Urinary bladder (tissue), 4 donors: Measurements from ENCODE around the gene HPS1. TPM values are rescaled to one million over a fixed set of nuclear protein-coding genes. Genes with fewer than 3 reads are reported as not detected.
"Not testable (repeated sequence)": the region's sequence is repeated elsewhere in the genome, so short reads cannot be mapped to it uniquely, and the experiment has no call there.

Experiments
- DNase-seq: peaks from one replicate; pipeline ENCODE4 v3.0.0-alpha.2; 2015; ENCODE audit errors: extremely low spot score
- H3K27ac ChIP-seq: one replicate; pipeline ENCODE4 v1.5.1; 2013; ENCODE audit warnings: low read depth, mild to moderate bottlenecking, moderate library complexity
- H3K36me3 ChIP-seq: one replicate; pipeline ENCODE4 v1.6.1; 2013; ENCODE audit warnings: mild to moderate bottlenecking, moderate library complexity; ENCODE audit not compliant: insufficient read depth
- H3K4me1 ChIP-seq: one replicate; pipeline ENCODE4 v1.6.1; 2013; ENCODE audit warnings: mild to moderate bottlenecking, moderate library complexity; ENCODE audit not compliant: insufficient read depth
- H3K4me3 ChIP-seq: one replicate; pipeline ENCODE4 v1.5.1; 2013; ENCODE audit warnings: low read depth, low read length
- WGBS: extraction: QIAGEN DNeasy Blood & Tissue Kit; methylation state at CpG from one replicate; pipeline ENCODE4 v1.1.7; 2013; 5-methylcytosine and 5-hydroxymethylcytosine counted together
- polyA plus RNA-seq: library from polyadenylated mRNA; stranded (reverse); fragments of 200-250 nt; gene quantifications from one replicate; pipeline ENCODE4 v1.2.3, GENCODE V29; 2013
- total RNA-seq: library from RNA; depleted of rRNA; stranded (reverse); fragments of >200 nt; gene quantifications from one replicate; pipeline ENCODE4 v1.2.3, GENCODE V29; 2014
- donor health status: healthy with polysubstance abuse.
- donor health status: healthy.

The HPS1 gene
- total and polyA plus RNA-seq, 2 donors, result 14.6 to 54.6 TPM

DNA sequence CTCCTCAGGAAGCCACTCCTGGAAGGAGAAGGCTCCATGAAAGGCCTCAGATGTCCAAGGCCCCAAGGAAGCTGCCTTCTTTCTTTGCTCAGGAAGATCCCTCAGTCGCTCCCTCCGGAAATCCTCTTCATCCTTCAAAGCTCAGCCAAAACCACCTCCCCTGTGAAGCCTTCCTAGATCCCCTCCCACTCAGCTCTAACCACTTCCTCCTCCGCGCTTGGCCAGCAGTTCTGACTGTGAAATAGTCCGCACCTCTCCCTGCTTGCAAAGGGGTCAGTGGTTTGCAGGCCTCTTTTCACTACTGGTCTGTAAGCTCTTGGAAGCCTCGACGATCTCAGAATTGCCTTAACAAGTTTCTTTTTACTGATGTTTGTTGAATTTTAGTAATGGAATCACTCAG is 55.7 kb downstream of the HPS1 start:
- Histone ChIP-seq H3K27ac (no peak overlapping the region), H3K4me3 (no peak overlapping the region), H3K4me1 (no peaks in the 10 kb centered on the region), H3K36me3 (no peaks in the 10 kb centered on the region)
- 72% methylated on average over 7 of the region's 7 CpGs for WGBS
- no peak for DNase-seq

DNA sequence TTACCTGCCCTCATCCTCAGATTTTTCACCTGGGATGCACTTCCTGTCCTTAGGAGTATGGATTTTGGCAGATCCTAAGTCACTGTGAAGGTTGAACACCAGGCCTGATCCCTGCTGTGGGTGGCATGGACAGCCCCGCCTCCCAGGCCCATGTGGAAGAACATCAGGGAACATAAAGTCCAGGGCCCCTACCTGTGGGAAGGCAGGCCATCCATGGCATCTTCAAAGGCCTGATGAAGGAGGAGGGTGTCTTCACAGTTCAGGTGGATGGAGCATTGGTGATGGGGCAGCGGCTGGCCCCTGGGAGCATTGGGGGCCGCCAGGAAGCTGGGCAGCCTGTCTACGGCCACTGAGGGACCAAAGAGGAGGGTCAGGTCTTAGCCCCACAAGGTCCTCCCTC is 56.3 kb downstream of the HPS1 start:
- WGBS, result 99% methylated on average over 4 of the region's 4 CpGs
- no peaks in the 10 kb centered on the region for H3K36me3 ChIP-seq
- H3K27ac ChIP-seq, result no peak overlapping the region
- no peaks in the 10 kb centered on the region for H3K4me1 ChIP-seq
- DNase-seq, result no peak
- H3K4me3 ChIP-seq, result no peak overlapping the region

DNA sequence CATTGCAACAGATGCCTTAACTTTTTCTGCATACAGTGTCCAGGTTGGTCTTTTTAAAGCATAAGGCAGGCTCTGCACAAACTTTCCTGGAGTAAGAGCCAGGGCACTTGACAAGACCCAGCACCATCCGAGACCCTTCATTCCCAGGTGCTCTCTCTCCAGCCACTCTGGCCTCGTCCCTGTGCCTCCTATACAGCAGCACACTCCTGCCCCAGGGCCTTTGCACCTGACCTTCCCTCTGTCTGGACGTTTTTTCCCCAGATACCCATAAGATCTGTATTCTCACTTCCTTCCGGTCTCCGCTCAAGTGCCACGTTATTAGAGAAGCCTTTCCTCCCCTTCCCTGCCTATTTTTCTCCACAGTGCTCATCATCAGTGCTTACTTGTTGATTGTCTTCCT is 57.3 kb downstream of the HPS1 start:
- Histone ChIP-seq H3K4me1 (no peaks in the 10 kb centered on the region), H3K36me3 (no peaks in the 10 kb centered on the region), H3K4me3 (no peak overlapping the region), H3K27ac (no peak overlapping the region)
- DNase-seq, result no peak
- 91% methylated on average over 6 of the region's 6 CpGs for WGBS

DNA sequence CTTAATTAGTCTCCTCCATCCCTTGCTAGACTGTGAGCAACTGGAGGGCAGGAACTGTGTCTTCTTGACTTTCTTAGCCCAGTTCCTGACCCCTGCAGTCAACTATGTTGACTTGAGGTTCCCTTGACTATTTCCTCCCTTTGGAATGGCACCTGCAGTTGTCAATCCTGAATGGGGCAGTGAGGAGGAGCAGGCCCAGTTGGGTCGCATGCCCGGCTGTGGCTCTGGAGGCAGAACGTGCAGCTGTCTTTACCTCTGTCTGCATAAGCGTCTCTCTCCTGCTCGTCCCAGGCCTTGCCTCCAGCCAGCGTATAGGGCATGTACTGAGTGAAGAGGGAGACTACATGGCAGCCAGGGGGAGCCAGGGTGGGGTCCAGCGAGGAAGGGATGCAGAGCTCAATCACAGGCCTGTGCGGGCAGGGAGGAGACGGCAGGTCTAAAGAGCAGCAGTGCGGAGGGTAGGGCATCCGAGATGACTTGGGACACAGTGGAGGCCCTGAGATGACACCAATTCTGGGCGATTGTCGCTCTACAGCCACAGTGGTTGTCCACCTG is 58.6 kb downstream of the HPS1 start:
- no peak for DNase-seq
- H3K4me3 ChIP-seq, result no peak overlapping the region
- H3K4me1 ChIP-seq, result no peaks in the 10 kb centered on the region
- no peak overlapping the region for H3K27ac ChIP-seq
- WGBS, result 96% methylated on average over 13 of the region's 13 CpGs
- no peaks in the 10 kb centered on the region for H3K36me3 ChIP-seq

DNA sequence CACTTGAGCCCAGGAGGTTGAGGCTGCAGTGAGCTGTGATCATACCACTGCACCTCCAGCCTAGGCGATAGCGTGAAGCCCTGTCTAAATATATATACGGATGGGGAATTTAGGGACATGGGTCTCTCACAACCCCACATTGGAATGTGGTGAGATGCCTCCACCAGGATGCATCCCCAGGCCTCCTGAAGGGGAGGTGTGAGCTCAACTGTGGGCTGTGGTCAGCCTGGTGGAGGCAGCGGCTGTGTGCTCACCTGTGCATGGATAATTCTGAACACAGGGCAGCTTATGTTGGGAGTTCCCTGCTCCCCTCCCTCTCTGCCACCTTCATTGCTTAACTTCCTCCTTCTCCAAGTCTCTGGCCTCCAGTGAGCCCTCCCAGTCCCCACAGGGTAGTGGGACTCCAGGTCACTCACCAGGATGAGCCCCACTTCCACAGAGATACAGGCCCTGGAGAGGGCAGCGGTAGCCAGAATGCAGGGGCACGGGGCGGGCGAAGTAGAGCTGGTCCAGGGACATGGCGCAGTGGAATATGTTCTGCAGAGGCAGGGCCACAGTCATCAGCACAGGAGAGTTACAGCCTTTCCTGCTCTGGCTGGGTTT is 62.1 kb downstream of the HPS1 start:
- H3K36me3 ChIP-seq, result no peaks in the 10 kb centered on the region
- WGBS, result 98% methylated on average over 9 of the region's 9 CpGs
- H3K4me3 ChIP-seq, result no peak overlapping the region
- H3K4me1 ChIP-seq, result no peaks in the 10 kb centered on the region
- DNase-seq, result no peak
- no peak overlapping the region for H3K27ac ChIP-seq

DNA sequence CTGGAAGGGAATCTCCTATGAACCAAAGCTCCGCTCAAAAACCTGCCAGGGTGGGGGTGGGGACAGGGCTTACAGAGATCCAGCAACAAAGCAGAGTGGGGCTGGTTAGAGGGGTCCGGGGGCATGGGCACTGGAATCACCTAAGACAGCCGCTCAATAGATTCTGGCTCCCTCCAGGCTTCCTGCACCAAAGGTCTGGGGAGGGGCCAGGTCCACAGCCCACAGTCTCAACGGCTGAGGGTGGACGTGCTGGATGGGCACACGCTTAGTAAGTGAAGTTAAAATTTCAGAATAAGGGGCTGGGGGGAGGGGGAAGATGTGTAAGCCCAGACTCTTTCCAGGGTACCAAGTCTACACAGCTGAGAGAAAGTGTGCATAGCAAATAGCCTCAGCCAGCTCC is 62.9 kb downstream of the HPS1 start:
- DNase-seq, result no peak
- no peak overlapping the region for H3K27ac ChIP-seq
- no peaks in the 10 kb centered on the region for H3K4me1 ChIP-seq
- H3K36me3 ChIP-seq, result no peaks in the 10 kb centered on the region
- WGBS, result 93% methylated on average over 6 of the region's 6 CpGs
- no peak overlapping the region for H3K4me3 ChIP-seq

DNA sequence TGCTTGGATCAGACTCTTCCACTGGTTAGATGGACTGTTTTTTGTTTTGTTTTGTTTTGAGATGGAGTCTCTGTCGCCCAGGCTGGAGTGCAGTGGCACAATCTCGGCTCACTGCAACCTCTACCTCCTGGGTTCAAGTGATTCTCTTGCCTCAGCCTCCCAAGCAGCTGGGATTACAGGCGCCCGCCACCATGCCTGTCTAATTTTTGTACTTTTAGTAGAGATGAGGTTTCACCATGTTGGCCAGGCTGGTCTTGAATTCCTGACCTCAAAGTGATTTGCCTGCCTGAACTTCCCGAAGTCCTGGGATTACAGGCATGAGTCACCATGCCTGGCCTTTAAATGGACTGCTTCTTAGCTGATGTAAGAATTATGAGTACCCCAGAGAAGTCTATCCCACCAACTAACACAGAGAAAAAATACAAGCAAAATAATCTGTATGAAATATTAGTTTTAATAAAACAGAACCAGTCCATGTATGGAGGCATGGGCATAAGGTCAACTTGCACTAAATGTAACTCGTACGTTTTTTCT is 63.5 kb downstream of the HPS1 start:
- not testable (repeated sequence) for H3K4me1 ChIP-seq, H3K36me3 ChIP-seq, DNase-seq, H3K27ac ChIP-seq, H3K4me3 ChIP-seq
- WGBS, result 85% methylated on average over 7 of the region's 7 CpGs

DNA sequence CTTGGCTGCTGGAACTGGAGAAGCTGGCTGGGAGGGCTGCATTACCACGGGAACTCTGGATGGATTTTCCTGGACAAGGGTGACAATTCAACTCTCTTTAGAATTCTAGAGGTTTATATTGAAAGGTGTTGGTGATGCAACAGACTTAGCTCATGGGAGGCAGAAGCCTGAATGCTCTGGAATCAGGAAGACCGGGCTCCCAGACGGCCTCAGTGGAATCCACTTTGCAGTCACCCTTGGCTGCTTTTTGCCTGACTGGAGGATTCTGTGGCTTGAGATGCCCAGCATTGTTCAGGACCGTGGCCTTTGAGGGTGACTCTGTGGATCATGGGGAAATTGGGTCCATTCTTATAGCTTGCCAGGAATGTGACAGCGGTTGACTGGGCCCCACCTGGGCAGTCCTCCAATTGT is 64.0 kb downstream of the HPS1 start:
- 73% methylated on average over 5 of the region's 5 CpGs for WGBS
- no peaks in the 10 kb centered on the region for H3K36me3 ChIP-seq

DNA sequence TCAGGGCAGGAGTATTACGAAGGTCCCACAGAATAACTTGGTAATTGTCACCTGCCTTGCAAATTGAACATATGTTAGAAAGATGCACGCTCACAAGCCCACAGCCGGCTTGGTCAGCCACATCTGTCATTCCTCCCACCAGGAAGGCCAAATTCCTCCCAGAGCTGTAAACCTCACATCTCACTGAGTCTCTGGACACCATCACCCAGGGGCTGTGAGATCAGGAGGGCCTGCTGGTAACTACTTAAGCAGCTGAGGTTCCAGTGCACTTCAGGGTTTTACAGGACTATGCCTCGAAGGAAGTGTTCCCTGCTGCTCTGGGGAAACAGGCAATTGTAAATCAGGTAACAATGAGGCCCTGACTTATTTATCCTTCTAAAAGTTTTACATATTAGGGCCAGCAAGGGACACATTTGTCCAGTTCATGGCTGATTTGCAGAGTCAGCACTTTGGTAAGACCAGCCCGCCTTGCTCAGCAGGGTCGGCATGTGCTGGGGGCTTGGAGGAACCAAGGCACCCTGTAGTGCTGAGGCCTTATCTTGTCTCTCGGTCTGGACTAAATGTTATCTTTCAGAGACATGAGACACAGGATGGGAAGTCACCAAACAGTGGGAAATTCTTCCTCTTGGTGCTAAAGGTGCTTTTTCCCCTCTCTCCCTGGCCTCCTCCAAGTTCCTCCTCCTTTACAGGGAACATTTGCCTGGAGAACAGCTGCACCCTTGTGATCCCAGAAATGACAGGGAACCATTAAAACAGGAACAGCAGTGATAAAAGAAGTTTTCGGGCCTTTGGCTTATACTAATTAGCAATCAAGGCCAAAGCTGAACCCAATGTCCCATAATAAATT is 66.0 kb downstream of the HPS1 start:
- no peak for DNase-seq
- H3K36me3 ChIP-seq, result no peaks in the 10 kb centered on the region
- no peak overlapping the region for H3K27ac ChIP-seq
- H3K4me1 ChIP-seq, result no peaks in the 10 kb centered on the region
- H3K4me3 ChIP-seq, result no peak overlapping the region
- 87% methylated on average over 8 of the region's 8 CpGs for WGBS

More for the DNA sequence above, 64.0 kb downstream of the HPS1 start:
- Histone ChIP-seq H3K4me3 (no peak overlapping the region), H3K4me1 (no peaks in the 10 kb centered on the region), H3K27ac (no peak overlapping the region)
- no peak for DNase-seq

DNA sequence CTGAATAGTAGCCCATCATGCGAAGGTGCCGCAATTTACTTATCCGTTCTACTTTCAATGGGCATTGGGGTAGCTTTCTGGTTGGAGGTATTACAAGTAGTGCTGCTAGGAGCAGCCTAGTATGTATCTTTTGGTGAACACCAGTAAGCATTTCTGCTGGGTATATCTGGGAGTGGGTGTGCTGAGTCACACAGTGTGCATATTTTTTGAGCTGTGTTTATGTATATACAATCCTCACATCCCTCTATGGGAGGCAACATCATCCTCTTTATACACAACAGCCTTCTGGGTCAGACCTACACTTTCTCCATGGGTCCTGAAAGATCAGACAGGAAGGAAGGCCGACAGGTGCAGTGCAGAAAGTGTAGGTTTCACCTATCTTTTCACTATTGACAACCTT is 68.0 kb downstream of the HPS1 start:
- H3K4me3 ChIP-seq, result no peak overlapping the region
- H3K4me1 ChIP-seq, result no peaks in the 10 kb centered on the region
- H3K36me3 ChIP-seq, result no peaks in the 10 kb centered on the region
- H3K27ac ChIP-seq, result no peak overlapping the region
- 98% methylated on average over 4 of the region's 4 CpGs for WGBS
- no peak for DNase-seq

DNA sequence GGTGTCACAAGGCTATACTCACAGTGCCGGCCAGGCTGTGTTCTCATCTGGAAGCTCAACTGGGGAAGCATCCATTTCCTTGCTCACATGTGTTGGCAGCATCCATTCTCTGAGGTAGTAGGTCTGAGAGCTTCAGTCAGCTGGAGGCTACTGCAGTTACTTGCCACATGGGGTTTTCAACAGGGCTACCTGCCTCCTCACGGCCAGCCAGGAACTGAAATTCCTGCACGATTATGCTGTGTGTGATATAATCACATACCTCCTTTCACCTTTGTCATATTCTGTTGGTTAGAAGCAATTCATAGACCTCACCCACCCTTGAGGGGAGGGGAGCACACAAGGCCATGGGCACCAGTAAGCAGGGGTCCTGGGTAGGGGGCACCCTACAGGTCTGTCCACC is 69.2 kb downstream of the HPS1 start:
- H3K27ac ChIP-seq, result no peak overlapping the region
- 96% methylated on average over 3 of the region's 3 CpGs for WGBS
- no peak for DNase-seq
- H3K4me3 ChIP-seq, result no peak overlapping the region
- H3K36me3 ChIP-seq, result no peaks in the 10 kb centered on the region
- H3K4me1 ChIP-seq, result no peaks in the 10 kb centered on the region

DNA sequence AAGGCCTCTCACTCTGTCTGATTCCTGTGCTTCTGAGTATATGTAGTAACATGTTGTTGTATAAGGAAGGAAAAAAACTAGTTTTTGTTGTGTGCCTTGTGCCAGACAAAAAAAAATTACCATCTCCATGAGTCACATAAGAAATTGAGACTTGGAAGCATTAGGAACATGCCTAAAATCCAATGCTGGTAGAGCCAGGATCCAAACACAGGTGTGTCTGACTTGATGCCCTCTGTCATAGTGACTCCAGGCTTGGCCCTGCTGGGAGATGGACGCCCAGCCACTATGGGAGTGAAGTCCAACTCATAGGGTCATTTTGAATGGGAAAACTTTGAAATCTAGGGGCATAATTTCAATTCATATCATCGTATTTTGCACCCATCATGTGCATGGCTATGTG is 69.7 kb downstream of the HPS1 start:
- 98% methylated on average over 2 of the region's 2 CpGs for WGBS
- Histone ChIP-seq H3K4me3 (no peak overlapping the region), H3K36me3 (no peaks in the 10 kb centered on the region), H3K27ac (no peak overlapping the region), H3K4me1 (no peaks in the 10 kb centered on the region)
- no peak for DNase-seq

DNA sequence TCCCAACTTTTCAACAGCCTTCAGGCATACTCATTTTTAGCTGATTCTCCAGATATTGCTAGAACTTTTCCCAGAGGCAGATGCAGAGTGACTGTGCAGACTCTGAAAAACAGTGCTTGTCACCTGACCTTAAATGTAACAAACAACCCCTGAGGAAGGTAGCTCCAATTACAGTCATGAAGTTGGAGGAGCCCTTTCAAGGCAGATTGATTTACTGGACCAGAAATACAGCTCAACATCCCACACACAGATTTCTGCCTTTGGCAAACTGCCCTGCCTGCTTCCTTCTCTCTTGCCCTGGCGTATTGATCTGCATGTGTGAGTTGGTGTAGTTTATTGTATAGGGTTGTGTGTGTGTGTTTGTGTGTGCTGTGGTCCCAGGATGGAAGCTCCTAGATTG is 70.2 kb downstream of the HPS1 start:
- H3K4me1 ChIP-seq, result no peaks in the 10 kb centered on the region
- no peaks in the 10 kb centered on the region for H3K36me3 ChIP-seq
- DNase-seq, result no peak
- H3K4me3 ChIP-seq, result no peak overlapping the region
- WGBS, result 85% methylated on average over 1 of the region's 1 CpG
- H3K27ac ChIP-seq, result no peak overlapping the region
